ENCODE data around the gene M1AP.

Gene M1AP

GRCh38 chr2:74551942-74552913, 95.9 kb downstream of the M1AP start:
- Histone ChIP-seq H3K36me3 (ENCODE audit: control insufficient read depth in 5 of 5, insufficient read depth in 5 of 5, low read length in 5 of 5) (peaks cover 0 to 12% (median 9%) of the 10 kb centered on the region in 5 donors), H3K4me1 (ENCODE audit: control insufficient read depth in 5 of 5, insufficient read depth in 5 of 5, low read length in 5 of 5) (peaks cover 4 to 63% (median 52%) of the 10 kb centered on the region in 5 donors), H3K4me3 (ENCODE audit: low read depth in 1 of 5, low read length in 5 of 5) (no peak overlapping the region), H3K27ac (ENCODE audit: low read depth, low read length) (peak overlapping the region; percentile 84), H3K27me3 (ENCODE audit: control insufficient read depth in 5 of 5, insufficient read depth in 4 of 5, low read length in 5 of 5) (no peaks in the 10 kb centered on the region), H3K9ac (ENCODE audit: low read length in 5 of 5) (peak overlapping the region in 1 of 5 donors; percentile 45), H3K9me3 (ENCODE audit: control insufficient read depth in 5 of 5, low read length in 5 of 5) (no peaks in the 10 kb centered on the region)

- H3K4me1 ChIP-seq (ENCODE audit: control insufficient read depth in 5 of 5, insufficient read depth in 5 of 5, low read length in 5 of 5): peaks cover 4 to 56% (median 50%) of the 10 kb centered on the region in 5 donors
- H3K27me3 ChIP-seq (ENCODE audit: control insufficient read depth in 5 of 5, insufficient read depth in 4 of 5, low read length in 5 of 5): no peaks in the 10 kb centered on the region
These were observed 96.6 kb downstream of the M1AP start for GRCh38 chr2:74551530-74551929.

GRCh38 chr2:74550231-74550630, 97.9 kb downstream of the M1AP start:
- Histone ChIP-seq H3K4me3 (ENCODE audit: low read depth in 1 of 5, low read length in 5 of 5) (no peak overlapping the region), H3K27me3 (ENCODE audit: control insufficient read depth in 5 of 5, insufficient read depth in 4 of 5, low read length in 5 of 5) (no peaks in the 10 kb centered on the region), H3K27ac (ENCODE audit: low read depth, low read length) (no peak overlapping the region), H3K4me1 (ENCODE audit: control insufficient read depth in 5 of 5, insufficient read depth in 5 of 5, low read length in 5 of 5) (peaks cover 4 to 43% (median 37%) of the 10 kb centered on the region in 5 donors), H3K9ac (ENCODE audit: low read length in 5 of 5) (no peak overlapping the region), H3K9me3 (ENCODE audit: control insufficient read depth in 5 of 5, low read length in 5 of 5) (no peaks in the 10 kb centered on the region), H3K36me3 (ENCODE audit: control insufficient read depth in 5 of 5, insufficient read depth in 5 of 5, low read length in 5 of 5) (no peaks in the 10 kb centered on the region)

More at GRCh38 chr2:74551530-74551929, 96.6 kb downstream of the M1AP start:
- H3K9me3 ChIP-seq (ENCODE audit: control insufficient read depth in 5 of 5, low read length in 5 of 5): no peaks in the 10 kb centered on the region
- H3K36me3 ChIP-seq (ENCODE audit: control insufficient read depth in 5 of 5, insufficient read depth in 5 of 5, low read length in 5 of 5): peaks cover 0 to 7% (median 3%) of the 10 kb centered on the region in 5 donors
- no peak overlapping the region for H3K4me3 ChIP-seq (ENCODE audit: low read depth in 1 of 5, low read length in 5 of 5)
- H3K27ac ChIP-seq (ENCODE audit: low read depth, low read length): no peak overlapping the region
- no peak overlapping the region for H3K9ac ChIP-seq (ENCODE audit: low read length in 5 of 5)

GRCh38 chr2:74548900-74549826, 99.0 kb downstream of the M1AP start:
- peak overlapping the region in 4 of 5 donors; percentile 66 to 72 (median 68) for H3K4me3 ChIP-seq (ENCODE audit: low read depth in 1 of 5, low read length in 5 of 5)
- peak overlapping the region; percentile 26 to 76 (median 70) for H3K9ac ChIP-seq (ENCODE audit: low read length in 5 of 5)
- no peaks in the 10 kb centered on the region for H3K9me3 ChIP-seq (ENCODE audit: control insufficient read depth in 5 of 5, low read length in 5 of 5)
- peaks cover 4 to 36% (median 30%) of the 10 kb centered on the region in 5 donors for H3K4me1 ChIP-seq (ENCODE audit: control insufficient read depth in 5 of 5, insufficient read depth in 5 of 5, low read length in 5 of 5)
- peak overlapping the region; percentile 72 for H3K27ac ChIP-seq (ENCODE audit: low read depth, low read length)
- H3K27me3 ChIP-seq (ENCODE audit: control insufficient read depth in 5 of 5, insufficient read depth in 4 of 5, low read length in 5 of 5): no peaks in the 10 kb centered on the region
- no peaks in the 10 kb centered on the region for H3K36me3 ChIP-seq (ENCODE audit: control insufficient read depth in 5 of 5, insufficient read depth in 5 of 5, low read length in 5 of 5)

GRCh38 chr2:74548285-74548899, 99.7 kb downstream of the M1AP start:
- no peaks in the 10 kb centered on the region for H3K9me3 ChIP-seq (ENCODE audit: control insufficient read depth in 5 of 5, low read length in 5 of 5)
- H3K27me3 ChIP-seq (ENCODE audit: control insufficient read depth in 5 of 5, insufficient read depth in 4 of 5, low read length in 5 of 5): no peaks in the 10 kb centered on the region
- peak overlapping the region; percentile 63 to 72 (median 67) for H3K4me3 ChIP-seq (ENCODE audit: low read depth in 1 of 5, low read length in 5 of 5)
- H3K36me3 ChIP-seq (ENCODE audit: control insufficient read depth in 5 of 5, insufficient read depth in 5 of 5, low read length in 5 of 5): no peaks in the 10 kb centered on the region
- peaks cover 4 to 29% (median 25%) of the 10 kb centered on the region in 5 donors for H3K4me1 ChIP-seq (ENCODE audit: control insufficient read depth in 5 of 5, insufficient read depth in 5 of 5, low read length in 5 of 5)
- peak overlapping the region; percentile 72 for H3K27ac ChIP-seq (ENCODE audit: low read depth, low read length)
- H3K9ac ChIP-seq (ENCODE audit: low read length in 5 of 5): peak overlapping the region; percentile 0 to 72 (median 62)

- H3K27me3 ChIP-seq (ENCODE audit: control insufficient read depth in 5 of 5, insufficient read depth in 4 of 5, low read length in 5 of 5): no peaks in the 10 kb centered on the region
- H3K9ac ChIP-seq (ENCODE audit: low read length in 5 of 5): no peak overlapping the region
- no peaks in the 10 kb centered on the region for H3K9me3 ChIP-seq (ENCODE audit: control insufficient read depth in 5 of 5, low read length in 5 of 5)
- H3K4me1 ChIP-seq (ENCODE audit: control insufficient read depth in 5 of 5, insufficient read depth in 5 of 5, low read length in 5 of 5): peaks cover 4 to 21% (median 18%) of the 10 kb centered on the region in 5 donors
- H3K36me3 ChIP-seq (ENCODE audit: control insufficient read depth in 5 of 5, insufficient read depth in 5 of 5, low read length in 5 of 5): no peaks in the 10 kb centered on the region
- no peak overlapping the region for H3K4me3 ChIP-seq (ENCODE audit: low read depth in 1 of 5, low read length in 5 of 5)
- H3K27ac ChIP-seq (ENCODE audit: low read depth, low read length): no peak overlapping the region
These were observed 102.1 kb downstream of the M1AP start for GRCh38 chr2:74546004-74546403.

GRCh38 chr2:74544634-74545033, 103.5 kb downstream of the M1AP start:
- Histone ChIP-seq H3K9me3 (ENCODE audit: control insufficient read depth in 5 of 5, low read length in 5 of 5) (no peaks in the 10 kb centered on the region), H3K4me3 (ENCODE audit: low read depth in 1 of 5, low read length in 5 of 5) (no peak overlapping the region), H3K9ac (ENCODE audit: low read length in 5 of 5) (no peak overlapping the region), H3K4me1 (ENCODE audit: control insufficient read depth in 5 of 5, insufficient read depth in 5 of 5, low read length in 5 of 5) (peaks cover 2 to 15% (median 13%) of the 10 kb centered on the region in 5 donors), H3K27me3 (ENCODE audit: control insufficient read depth in 5 of 5, insufficient read depth in 4 of 5, low read length in 5 of 5) (no peaks in the 10 kb centered on the region), H3K27ac (ENCODE audit: low read depth, low read length) (no peak overlapping the region), H3K36me3 (ENCODE audit: control insufficient read depth in 5 of 5, insufficient read depth in 5 of 5, low read length in 5 of 5) (no peaks in the 10 kb centered on the region)

GRCh38 chr2:74542978-74543377, 105.2 kb downstream of the M1AP start:
- Histone ChIP-seq H3K27me3 (ENCODE audit: control insufficient read depth in 5 of 5, insufficient read depth in 4 of 5, low read length in 5 of 5) (no peaks in the 10 kb centered on the region), H3K4me1 (ENCODE audit: control insufficient read depth in 5 of 5, insufficient read depth in 5 of 5, low read length in 5 of 5) (peaks cover 0 to under 1% (median 0%) of the 10 kb centered on the region in 5 donors), H3K27ac (ENCODE audit: low read depth, low read length) (no peak overlapping the region), H3K4me3 (ENCODE audit: low read depth in 1 of 5, low read length in 5 of 5) (no peak overlapping the region), H3K36me3 (ENCODE audit: control insufficient read depth in 5 of 5, insufficient read depth in 5 of 5, low read length in 5 of 5) (no peaks in the 10 kb centered on the region), H3K9ac (ENCODE audit: low read length in 5 of 5) (no peak overlapping the region), H3K9me3 (ENCODE audit: control insufficient read depth in 5 of 5, low read length in 5 of 5) (no peaks in the 10 kb centered on the region)

GRCh38 chr2:74540291-74540690, 107.8 kb downstream of the M1AP start:
- Histone ChIP-seq H3K36me3 (ENCODE audit: control insufficient read depth in 5 of 5, insufficient read depth in 5 of 5, low read length in 5 of 5) (no peaks in the 10 kb centered on the region), H3K9ac (ENCODE audit: low read length in 5 of 5) (no peak overlapping the region), H3K4me1 (ENCODE audit: control insufficient read depth in 5 of 5, insufficient read depth in 5 of 5, low read length in 5 of 5) (no peaks in the 10 kb centered on the region), H3K4me3 (ENCODE audit: low read depth in 1 of 5, low read length in 5 of 5) (no peak overlapping the region), H3K27me3 (ENCODE audit: control insufficient read depth in 5 of 5, insufficient read depth in 4 of 5, low read length in 5 of 5) (no peaks in the 10 kb centered on the region), H3K9me3 (ENCODE audit: control insufficient read depth in 5 of 5, low read length in 5 of 5) (no peaks in the 10 kb centered on the region), H3K27ac (ENCODE audit: low read depth, low read length) (no peak overlapping the region)

All from subcutaneous abdominal adipose tissue (tissue), 5 donors.